NCI-H2107 treated with DMSO at 0.1 percent for 48 hours (cell line): Measurements from ENCODE around the gene MYO9A.

Source experiments
- DNase-seq: peaks from one replicate; lab custom pipeline; 2025; ENCODE audit not compliant: unreplicated experiment; lab: John Stamatoyannopoulos, UW

MYO9A gene

GRCh38 chr15:72118017-72118978 is at the start of gene MYO9A, which contains the start of gene SENP8:
Gene MYO9A (minus strand): TSS chr15:72118150. CDS start chr15:72046563, 71,587 bp downstream.
Gene SENP8 (plus strand): TSS chr15:72118403. CDS start chr15:72139624, 21,221 bp downstream.
- peak; percentile 90 for DNase-seq

GRCh38 chr15:72167445-72167844 is 49.5 kb upstream of the MYO9A start:
- DNase-seq, result no peak

DNA sequence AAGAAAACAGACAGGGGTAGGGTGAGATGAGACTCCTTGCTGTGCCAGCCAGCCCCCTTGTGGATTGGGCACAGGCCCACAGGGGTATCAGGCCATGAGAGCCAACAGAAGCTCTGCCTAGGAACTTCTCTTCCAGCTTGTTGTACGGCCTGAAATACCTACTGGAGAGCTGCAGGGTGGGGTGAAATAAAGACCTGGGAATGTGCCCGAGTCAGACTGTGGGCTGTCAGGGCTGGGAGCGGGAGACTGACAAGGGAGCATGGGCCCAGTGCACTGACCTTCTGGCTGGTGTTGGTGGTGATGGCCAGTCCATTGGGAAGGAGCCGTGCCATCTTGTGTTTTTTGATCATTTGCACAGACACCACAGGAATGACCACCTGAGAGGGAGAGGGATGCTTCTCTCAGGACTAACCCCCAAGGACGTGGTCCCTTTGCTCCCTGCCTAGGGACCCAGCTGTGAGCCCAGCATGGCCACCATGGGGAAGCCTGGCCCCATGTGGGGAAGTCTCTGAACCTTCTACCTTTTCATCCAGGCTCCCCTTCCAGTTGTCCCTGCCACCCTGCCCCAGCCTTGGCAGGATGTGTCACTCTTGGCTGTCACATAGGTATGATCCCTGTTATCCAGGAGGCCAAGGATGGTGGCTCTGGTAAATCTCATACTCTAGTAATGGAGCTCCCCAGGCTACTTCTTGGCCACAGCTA is 48.9 kb upstream of the MYO9A start:
- DNase-seq, result no peak

GRCh38 chr15:72163719-72164118 is 45.8 kb upstream of the MYO9A start:
- DNase-seq, result no peak

- no peak for DNase-seq
These were observed 44.6 kb upstream of the MYO9A start for GRCh38 chr15:72162569-72162968.

- DNase-seq, result no peak
These were observed 43.6 kb upstream of the MYO9A start for GRCh38 chr15:72161361-72162132.

- DNase-seq, result no peak
These were observed 42.8 kb upstream of the MYO9A start for GRCh38 chr15:72160696-72161245.

- no peak for DNase-seq
These were observed 39.0 kb upstream of the MYO9A start for GRCh38 chr15:72156928-72157327.

DNA sequence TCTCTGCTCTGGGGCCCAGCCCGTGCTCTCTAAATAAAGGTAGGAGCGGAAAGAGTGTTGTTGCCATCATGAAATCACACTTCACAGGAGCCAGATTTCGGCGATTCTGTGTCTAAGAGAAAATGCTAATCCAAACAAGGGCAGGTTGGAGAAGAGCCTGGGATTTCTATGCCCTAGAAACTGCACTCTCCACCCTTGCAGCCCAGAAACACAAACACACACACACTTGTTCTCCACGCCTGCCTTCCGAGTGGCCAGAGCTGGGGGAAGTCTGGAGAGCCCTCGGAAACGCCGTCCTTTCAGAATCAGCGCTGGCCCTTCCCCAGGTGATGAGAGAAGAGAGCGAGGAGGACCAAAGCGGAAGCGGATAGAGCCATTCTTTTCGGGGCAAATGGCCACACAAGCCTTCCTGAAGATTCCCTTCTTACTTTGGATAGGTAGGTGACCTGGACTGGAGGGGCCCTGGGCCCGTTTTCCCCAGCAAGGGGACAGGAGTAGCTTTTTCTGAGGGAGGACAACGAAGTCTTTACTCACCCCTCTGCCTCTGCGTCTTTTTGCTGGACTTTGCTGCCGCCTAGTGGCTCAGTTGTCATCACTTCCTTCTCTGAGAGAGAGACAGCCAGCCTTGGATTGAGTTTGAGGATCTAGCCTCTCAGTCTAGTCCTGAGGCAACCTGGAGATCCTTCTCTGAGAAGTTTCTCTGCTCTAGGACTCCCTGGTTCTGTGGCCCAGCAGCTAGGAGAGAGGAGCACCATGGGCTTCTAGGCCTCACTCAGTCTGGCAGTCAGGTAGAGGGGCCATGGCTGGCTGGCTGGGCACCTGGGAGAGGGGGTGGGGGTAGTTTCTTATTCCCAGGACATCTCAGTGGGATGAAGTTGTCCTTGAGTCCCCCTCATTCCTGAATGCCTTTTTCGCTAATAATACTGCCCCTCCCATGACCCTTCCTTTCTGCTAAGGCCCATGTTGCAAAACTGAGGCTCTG is 38.0 kb upstream of the MYO9A start:
- DNase-seq, result peak; percentile 62

DNA sequence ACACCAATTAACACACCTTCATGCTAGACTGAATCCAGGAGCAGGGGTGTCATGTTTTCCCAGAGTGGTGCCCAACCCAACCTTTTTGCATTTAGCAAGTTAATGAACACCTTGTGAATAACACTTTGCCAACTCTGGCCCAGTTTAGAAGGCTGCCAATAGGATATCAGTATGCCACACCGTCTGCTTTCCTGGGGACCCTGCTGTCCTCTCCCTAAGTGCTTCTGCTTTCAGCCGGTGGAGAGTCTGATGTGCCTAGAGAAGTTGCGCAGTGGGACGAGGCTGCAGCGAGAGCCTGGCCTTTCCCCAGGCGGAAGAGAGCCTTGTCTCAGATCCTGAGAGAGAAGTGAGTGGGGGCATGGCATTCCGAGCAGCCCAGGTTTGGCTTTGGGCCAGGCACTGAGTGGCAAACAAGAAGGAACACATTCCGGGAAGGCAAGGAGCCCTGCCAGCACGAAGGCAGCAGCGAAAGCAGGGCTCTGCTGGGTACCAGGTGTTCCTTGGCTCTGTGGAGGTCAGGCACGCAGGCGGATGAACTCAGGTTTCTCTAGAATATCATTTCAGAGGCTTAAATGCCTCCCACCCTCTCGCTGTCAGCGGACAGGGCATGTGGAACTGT is 37.2 kb upstream of the MYO9A start:
- DNase-seq, result peak; percentile 76

GRCh38 chr15:72154316-72154715 is 36.4 kb upstream of the MYO9A start:
- no peak for DNase-seq

GRCh38 chr15:72153269-72154000 is 35.5 kb upstream of the MYO9A start:
- no peak for DNase-seq

DNA sequence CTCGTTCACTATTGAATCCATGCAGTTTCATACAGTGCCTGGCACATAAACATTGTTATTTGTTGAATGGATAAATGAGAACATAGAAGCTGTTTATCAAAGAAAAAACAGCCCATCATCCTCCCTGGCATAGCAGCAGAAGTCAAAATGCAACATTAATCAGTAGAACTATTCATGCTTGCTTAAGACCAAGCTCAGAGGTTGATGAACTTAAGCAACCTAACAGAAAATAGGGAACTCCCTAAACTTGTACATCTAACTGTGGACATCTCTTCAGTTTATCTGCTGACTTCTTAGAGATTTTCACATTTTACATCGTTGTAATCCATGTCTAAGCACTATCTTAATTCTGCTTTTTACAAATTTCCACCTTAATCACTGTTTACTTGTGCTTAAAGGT is 29.5 kb upstream of the MYO9A start:
- DNase-seq, result no peak

- no peak for DNase-seq
These were observed 29.0 kb upstream of the MYO9A start for GRCh38 chr15:72146934-72147333.

GRCh38 chr15:72146221-72146620 is 28.3 kb upstream of the MYO9A start:
- DNase-seq, result no peak

DNA sequence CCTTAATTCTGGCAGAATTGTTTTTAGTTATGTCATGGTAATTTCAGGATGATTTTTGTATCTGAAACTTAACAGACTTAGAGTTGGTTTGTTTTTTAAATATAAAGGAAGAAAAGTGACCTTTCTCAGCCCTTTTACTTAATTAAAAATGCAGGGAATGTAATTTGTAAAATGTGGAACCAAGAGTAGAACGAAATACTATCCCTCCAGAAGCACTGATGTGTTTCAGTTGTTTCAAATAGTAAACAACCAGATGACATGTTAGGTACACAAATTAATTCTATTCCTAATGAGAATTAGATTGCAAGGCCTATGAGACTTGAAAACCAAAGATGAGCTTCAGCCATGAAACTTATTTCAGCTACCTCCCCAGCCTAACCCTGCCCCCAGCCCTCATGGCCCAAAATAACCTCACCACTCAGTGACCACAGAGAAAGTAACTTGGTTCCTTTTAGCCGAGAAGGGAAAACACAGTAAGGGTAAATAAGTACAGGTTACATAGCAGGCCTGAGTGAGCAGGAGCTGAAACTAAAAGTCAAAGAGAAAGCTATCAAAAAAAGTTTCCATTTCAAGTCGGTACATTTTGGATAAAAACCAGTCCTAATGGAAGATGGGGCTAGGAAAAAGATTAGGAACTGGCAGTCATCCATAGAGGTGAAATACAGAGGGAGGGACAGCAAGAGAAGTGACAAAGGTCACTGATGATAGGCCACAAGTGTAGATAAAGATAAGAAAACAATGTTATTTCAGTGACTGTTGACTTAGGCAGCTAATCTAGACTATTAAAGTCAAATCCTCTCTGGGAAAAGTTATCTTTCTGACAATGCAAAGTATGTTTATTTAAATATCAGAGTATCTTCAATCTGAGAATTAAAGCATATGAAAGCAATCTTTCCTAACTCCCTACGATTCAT is 23.5 kb upstream of the MYO9A start:
- no peak for DNase-seq

DNA sequence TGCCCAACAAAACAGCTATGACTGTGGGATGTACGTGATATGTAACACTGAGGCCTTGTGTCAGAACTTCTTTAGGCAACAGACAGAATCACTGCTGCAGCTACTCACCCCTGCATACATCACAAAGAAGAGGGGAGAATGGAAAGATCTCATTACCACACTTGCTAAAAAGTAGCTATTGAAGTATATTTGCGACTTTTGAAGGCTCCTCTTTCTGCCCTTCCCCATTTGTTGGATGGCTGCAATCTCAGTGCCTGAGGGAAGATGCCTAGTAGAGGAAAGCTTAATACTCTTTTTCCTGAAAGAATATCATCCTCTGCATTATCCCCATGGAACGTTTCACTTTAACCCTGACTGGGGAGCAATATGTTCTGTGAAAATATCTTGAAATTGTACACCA is 22.1 kb upstream of the MYO9A start:
- no peak for DNase-seq

DNA sequence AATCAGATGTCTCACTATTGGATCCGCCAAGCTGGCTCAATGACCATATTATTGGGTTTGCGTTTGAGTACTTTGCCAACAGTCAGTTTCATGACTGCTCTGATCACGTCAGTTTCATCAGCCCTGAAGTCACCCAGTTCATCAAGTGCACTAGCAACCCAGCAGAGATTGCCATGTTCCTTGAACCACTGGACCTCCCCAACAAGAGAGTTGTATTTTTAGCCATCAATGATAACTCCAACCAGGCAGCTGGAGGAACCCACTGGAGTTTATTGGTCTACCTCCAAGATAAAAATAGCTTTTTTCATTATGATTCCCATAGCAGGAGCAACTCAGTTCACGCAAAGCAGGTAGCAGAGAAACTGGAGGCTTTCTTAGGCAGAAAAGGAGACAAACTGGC is 21.7 kb upstream of the MYO9A start:
- no peak for DNase-seq
